GM21619 (cell line): Measurements from ENCODE around the gene PCSK6.
A peak's percentile ranks its signal among the peaks of the same experiment; 100 is the strongest.

ENCODE experiments used
- ATAC-seq: cut with Tn5 transposase; IDR thresholded peaks from one replicate; pipeline ENCODE4 v1.9.1; 2021; ENCODE audit not compliant: unreplicated experiment

The PCSK6 gene

DNA sequence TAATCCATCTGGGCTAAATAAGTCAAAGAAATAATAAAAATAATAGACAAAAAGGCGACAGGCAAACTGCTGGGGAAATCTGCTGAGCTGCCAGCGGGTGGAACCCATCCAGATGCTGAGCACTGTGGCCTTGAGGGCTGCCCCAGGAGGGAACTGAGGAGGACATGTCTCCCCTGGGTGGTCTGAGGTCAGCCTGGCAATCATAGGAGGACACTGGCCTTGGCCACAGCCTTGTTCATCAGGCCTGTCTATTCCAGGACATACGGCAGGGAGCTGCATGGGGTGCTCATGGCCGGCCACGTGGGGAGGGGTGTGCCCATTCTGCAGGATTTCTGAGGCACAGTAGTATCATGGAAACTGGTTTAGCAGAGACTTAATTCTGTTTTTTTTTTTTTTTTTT, 173.0 kb downstream of the PCSK6 start:
- no peak for ATAC-seq

DNA sequence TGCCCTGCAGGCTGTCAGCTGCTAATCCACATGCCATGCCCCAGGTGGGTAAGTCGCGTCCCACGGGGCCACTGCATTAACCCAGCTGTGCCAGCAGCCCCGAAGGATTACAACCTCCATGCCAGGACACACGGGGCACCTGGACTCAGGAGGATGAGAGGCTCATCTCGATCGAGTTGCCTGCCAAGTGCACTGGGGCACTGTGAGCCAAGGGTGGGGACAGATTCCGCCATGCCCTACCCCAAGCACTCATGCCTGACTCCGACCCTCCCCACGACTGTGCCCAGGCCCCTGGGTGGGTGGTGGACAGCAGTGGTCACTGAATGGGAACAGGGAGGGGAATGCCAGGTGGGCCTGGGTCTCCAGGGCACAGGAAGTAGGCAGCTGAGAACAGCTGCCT, 173.8 kb downstream of the PCSK6 start:
- no peak for ATAC-seq

DNA sequence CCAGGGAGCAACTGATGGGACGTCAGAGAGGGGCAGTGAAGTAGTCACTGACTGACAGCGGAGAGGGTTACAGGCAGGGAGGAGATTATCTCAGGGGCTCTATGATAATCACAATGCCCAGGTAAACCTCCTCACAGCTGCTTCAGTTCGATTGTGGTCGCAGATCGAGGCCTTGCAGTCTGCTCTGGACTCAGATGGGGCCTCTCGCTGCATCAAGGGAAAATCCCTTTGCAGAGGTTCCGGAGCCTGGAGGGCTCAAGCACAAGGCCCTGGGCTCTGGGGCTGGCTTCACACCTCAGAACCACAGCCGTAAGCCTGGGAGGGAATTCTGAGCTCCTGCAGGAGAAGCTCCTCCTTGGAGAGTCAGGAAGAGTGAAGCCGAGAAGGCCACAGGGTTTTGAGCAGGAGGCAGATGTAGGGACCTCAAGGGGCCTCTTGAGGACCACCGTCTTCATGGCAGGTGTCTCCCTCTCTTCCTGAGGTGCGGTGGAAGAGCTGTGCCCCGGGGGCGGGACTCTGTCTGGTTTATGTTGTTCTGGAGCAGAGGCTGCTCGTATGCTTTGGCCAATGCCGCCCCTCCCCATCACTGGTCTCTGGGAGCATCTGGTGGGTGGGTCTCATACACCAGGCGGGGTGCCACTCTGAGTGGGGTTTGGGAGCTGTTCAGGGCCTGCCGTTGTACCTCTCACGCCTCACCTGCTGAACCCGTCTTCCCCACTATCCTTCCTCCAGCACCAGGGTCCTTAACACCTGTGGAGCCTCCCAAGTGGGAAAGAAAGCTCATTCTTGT, 175.0 kb downstream of the PCSK6 start:
- ATAC-seq = no peak

DNA sequence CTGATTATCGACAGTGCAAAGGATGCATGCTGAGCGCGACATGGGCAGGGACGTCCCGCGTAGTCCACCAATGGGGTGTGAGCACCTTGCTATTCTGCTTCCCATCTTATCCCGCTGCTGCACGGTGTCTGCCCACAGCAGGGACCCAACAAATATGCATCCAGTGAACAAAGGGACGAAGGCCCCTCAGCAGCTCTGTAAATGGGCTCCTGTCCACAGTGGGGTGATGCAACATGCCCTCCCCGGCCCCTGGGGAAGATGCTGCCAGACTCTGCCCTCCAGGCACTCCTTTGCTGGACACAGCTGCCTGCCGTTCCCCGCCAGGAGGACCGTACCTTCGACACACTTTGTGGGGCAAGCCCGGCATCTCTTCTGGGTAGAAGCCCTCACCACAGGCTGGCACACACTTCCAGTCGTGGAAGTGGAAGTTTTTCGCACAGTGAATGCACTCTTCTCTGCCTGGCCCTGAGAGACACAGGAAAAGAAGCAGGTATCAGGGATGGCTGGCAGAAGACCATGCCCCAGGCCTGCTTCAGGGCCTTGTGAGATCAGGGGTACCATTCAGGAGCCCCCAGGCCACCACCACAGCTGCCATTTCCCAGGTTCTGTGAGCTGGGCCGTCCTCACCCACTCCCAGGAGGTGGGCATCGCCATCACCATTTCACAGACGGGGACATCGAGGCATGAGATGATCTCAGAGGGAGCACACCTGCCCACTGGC, 176.3 kb downstream of the PCSK6 start:
- no peak for ATAC-seq

DNA sequence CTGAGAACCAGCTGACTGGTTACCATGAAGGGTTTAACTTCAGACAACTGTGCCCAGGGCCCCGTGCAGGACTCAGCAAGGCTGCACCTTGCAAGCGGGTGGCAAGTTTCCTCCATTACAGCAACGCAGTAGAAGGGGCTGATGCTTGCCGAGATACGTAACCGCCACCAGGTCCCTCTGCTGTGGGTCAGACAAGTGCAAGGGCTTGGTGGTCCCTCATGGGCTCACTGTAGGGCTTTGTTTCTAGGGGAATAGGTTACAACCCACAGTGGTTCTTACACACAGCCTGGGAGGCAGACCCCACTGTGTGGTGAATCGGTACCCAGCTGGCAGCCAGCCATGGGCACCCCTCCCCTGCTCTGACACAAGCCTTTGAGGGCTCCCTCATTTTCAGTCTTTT, 179.0 kb downstream of the PCSK6 start:
- no peak for ATAC-seq

DNA sequence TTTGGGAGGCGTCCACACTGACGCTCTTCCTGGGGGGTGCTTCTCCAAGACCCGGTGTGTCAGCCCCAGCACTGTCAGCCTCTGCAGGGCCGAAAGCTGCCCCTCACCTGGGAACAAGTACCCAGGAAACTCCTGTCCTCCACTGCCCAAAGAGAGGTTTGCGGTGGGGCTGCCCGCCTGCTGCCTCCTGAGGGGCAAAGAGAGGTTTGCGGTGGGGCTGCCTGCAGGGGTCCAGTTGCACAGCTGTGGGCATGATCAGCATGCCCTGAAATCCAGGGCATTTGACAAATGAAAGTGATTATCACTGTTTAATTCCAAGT, 179.4 kb downstream of the PCSK6 start:
- no peak for ATAC-seq

DNA sequence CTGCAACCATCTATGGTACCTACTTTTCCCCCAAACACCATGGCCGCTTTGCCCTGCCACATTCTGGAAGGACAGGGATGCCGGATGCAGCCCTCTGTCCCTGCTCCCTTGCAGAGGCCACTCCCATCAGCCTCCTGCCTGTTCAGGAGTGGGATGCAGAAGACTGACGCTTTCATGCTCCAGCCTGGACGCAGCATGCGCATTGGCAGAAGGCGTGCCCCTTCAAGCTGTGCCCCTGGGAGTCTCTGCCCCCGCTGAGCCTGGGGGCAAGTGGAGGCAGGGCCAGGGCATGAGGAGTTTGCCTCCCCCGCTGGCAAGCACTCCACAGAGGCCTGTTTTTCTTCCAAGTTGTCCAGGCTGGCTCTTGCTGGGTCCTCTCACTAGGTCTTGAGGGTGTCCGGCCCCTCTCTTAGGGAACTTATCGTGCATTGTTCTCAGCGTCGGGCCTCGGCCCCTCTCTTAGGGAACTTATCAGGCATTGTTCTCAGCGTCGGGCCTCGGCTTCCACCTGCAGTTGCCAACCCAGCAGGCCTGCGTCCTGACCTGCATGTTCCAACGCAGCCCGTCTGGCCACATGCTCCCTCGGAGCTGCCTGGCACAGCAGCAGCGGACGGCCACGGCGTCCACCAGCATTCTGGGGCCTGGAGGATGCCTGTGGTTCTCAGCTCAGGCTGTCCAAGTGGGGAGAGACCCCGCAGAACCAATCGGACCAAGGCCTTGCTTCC, 179.9 kb downstream of the PCSK6 start:
- no peak for ATAC-seq

DNA sequence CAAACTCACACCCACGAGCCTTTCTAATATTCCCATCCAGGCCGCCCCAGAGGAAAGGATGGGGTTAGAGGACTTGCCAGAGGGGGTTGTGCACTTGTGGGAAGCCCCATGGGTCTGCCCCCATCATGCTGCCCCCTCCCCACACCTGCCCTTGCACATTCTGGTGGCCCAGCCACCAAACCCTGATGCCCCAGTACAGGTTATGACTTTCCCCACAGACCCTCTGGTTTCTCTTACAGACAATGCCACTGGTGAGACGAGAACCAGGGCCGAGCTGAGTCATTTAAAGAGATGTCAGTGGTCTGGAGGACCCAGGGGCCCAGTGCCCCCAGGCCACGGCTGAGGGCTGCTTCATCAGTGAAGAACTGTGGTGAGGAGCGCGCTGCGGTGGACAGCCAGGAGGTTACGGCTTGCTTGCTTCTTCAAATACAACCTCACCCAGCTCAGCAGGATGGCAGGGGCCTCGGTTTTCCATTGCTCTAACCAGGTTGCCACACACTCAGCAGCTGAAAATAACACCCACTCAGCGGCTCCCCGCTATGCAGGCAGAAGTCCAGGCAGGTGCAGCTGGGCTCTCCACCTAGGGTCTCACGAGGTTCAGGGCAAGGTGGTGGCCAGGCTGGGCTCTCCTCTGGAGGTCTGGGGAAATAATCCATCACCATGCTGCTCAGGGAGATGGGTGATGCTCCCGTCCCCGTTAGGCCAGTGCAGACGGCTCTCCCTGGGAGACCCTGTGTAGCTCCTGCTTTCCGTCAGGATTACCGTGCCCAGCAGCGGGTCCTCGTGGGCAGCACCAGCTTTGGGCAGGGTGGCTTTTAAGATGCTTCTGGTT, 180.7 kb downstream of the PCSK6 start:
- no peak for ATAC-seq

DNA sequence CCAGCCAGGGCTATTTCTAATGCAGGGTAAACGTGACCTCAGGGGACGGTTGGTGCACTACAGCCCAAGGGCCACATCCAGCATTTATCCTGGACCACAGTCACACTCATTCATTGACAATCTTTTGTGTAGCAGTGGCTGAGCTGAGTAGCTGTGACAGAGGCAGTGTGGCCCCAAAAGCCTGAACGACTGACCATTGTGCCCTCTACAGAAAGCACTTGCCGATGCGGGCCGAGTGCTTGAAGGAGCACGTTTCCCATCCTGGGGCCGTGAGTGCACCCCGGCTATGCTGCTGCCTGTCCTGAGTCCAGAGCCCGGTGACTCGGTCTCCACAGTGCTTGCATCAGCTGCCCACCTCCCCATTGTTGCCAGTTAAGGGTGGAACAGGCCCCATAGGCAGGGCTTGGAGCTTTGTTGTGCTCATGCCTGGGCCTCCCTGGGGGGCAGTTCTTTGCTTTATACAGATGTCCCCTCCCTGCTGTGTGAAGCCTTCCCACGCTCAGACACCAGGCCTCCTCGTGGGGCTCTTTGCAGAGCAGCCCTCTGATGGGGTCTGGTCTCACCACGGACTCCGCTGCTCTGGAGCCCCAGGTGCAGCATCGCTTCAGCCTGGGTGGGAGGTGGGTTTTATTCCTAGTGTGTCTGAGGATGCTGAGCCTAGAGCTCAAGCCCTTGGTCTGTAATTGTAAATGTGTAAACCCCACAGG, 181.5 kb downstream of the PCSK6 start:
- ATAC-seq = no peak

DNA sequence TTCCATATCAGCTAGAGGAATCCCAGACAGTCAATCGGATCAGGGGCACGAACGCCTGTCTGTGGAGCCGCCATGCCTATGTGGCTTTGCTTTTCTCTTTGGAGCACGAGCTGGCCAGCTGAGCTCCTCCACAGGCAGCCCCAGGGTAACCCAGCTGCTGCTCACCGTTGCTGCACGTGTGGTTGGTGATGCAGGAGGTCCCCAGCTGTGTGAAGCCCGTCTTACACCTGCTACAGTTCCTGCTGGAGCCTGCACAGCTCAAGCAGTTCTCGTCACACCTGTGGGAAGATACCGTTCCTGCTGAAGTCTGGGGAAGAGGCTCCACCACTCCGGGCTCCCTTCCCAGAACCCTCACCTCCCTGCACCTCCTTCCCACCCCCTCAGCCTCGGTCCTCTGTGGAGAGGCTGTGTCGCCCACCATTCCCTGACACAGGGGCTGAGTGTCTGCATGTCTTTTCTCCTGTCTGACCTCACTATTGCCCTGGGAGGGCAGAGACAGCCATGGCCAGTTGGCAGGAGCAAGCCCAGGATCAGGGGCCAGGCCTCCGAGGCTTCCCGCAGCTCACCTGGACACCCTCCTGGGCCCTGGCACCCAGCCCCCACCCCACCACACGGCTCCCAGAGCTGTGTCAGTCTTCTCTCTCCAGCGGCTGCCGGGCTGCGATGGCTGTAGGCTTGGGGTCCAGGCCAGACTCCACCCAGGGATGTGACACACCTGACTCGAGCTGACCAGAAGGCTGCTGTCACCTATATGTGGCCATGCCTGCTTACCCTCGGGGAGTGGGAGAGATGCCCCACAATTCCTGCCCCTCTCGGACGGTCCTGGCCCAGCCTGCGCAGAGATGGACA, 182.2 kb downstream of the PCSK6 start:
- no peak for ATAC-seq

DNA sequence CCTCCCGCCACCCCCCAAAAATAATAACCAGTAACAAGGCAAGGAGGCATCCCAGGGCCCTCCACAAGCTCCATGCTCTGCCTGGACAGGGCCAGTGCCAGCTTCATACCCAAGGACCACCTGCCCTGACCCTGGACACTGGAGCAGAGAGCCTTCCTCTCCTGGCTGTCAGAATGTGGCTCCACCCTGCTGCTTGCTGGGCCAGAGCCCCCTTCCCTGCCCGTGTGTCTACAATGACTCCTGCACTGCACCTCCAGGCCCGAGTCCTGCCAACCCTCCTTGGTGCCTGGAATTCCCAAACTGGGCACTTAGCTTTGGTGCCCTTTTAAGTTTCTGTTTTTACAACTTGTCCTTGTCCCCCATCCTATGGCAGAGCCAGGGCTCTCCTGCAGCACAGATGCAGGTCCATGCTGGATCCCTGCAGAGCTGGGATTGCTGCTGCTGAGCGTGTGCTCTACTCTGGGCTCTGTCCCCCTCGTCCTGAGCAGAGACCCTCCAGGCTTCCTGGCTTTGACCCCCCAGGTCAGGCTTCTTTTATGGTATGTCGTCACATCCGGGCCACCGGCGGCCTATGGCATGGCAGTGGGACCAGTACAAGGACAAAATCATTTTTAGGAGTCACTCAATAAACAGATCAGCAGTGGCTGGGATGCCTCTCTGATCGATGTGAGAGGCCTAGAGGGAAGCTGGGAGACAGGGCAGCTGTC, 183.0 kb downstream of the PCSK6 start:
- no peak for ATAC-seq

DNA sequence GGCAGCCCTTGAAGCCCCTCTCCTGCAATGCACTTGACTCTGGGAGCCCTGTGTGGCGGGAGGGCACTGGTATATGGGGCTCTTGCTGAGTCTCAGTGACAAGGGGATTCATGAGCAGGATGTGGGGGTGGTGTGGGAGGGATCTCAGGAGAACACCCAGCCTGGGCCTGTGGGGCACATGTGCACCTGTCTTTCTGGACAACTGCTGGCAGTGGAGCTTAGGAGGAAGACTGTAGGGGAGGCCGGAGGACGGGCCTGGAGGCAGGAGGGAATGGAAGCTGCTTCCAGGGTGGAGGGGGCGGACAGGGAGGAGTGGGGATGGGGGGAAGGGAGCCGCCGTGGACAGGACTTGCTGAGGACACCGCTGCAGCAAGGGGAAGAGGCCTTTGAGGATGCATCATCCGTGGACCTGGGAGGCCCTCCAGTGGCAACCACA, 183.7 kb downstream of the PCSK6 start:
- ATAC-seq = no peak

DNA sequence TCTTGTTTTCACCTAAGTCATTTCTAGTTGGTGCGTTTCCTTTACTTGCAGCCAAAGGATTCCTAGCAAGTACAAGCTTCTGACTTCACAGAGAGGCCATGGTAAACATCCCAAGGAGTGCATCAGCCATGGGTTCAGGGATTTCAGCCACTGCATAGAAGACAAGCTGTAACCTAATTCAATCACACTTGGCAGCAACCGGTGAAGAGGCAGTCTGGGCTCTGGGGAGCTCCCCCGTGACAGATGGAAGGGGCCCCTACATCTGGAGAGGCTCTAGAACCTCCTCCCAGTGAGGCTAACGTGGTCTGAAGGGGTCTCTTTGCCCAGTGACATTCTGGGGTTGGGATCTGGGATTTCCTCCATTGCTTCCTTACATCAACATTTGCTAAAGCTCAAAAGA, 186.1 kb downstream of the PCSK6 start:
- ATAC-seq = no peak

DNA sequence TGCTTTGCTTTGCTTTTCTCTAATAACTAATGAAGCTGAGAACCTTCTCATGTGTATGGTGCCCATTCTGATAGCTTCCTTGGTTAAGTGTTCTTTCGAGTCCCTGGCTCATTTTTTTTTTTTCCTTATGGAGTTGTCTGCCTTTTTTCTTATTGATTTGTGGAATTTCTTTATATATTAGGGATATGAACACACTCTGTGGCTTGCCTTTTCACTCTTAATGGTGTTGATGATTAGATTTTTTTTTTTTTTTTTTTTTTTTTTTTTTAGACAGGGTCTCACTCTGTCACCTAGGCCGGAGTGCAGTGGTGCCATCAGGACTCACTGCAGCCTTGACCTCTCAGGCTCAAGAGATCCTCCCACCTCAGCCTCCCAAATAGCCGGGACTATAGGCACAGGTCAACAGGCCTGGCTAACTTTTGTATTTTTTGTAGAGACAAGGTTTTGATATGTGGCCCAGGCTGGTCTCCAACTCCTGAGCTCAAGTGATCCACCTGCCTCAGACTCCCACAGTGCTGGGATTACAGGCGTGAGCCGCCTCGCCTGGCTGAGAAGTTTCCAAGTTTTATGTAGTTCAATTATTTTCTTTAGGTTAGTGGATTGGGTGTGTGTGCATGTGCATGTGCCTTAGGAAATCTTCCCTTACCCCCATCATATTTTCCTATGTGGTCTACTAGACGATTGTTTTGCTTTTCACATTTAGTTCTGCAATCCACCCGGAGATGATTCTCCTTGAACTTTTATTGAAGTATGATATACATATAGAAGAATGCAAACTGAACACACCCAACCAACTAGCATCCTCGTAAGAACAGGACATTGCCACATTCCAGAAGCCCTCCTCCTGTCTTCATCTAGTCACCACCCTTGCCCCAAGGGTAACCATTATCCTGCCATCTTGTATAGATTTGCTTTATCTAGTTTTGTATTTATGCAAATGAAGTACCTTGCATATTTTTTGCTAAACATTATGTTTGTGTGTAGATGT, 192.8 kb downstream of the PCSK6 start:
- ATAC-seq = no peak

DNA sequence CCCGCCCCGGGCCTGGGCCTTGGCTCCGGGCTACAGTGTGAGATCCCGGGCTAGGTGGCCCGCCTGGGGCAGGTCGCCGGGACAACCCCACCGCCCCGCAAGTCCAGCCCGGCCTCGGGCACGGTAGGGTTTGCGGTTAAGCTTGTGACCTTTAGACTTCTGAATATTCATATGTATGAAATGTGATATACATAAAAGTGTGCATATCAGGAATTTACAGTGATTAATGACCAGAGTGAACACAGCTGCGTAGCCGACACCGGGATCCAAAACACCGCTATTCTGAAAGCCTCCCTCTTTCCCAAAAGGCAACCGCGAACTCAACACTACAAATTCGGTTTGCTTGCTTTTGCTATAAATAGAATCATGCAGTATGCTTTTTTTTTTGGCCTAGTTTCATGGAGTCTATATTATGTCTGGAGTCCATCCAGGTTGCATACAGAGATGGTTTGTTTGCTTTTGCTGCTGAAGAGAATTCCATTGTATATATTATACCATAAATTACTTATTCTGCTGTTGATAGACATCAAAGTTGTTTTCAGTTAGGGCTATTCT, 193.8 kb downstream of the PCSK6 start:
- ATAC-seq = no peak

DNA sequence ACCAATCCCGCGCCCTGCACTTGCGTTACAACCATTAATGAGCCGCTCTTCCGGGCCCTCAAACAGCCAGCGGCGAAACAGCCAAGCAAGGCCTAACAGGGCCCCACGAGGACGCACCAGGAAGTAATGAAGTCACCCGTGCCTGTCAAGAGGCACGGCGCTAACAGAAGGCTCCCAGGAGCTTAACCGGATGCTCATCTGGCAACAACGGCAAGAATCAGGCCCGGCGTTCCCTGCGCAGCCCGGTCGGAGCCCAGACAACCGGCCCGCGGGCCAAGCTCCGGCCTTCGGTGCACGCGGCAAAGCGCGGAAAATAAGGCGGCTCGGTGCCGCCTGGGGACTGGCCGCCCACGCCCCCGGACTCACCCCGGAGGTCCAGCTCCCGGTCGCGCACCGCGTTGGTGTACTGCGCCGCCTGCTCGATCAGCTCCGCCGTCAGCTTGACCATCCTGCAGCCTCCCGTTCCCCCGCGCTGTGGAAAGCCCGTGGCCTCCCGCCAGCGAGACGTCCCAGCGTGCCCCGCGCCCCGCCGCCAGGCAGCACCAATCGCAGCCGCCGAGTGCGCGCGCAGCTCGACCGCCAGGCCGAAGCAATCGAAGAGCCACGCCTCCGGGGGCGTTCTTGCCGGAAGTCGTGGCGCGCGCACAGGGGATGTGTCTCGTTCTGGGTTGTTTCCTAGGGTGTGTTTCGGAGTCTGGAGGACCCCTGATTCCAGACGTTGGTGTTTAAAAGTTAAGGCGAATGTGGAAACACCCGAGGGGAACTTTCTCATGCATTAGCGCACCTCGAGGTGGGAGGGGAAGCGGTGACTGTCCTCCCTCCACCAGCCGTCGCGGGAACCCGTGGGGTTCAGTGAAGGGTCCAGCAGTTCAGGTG, 194.5 kb downstream of the PCSK6 start, which contains the start of gene SNRPA1:
TSS of gene SNRPA1 (minus strand) at position 518 of the 876 bp plus-strand sequence. CDS start at position 448, 70 bp downstream.
- ATAC-seq = peak; percentile 73
